ENCODE measurements around the gene TTLL13.

GRCh38 chr15:90227816-90228772 lies 21.3 kb upstream of the TTLL13 start:
- TF ChIP-seq CTCF (IDR thresholded peaks at IDR 0.05 in 2 of 3, conservative IDR thresholded peaks at IDR 0.05 in 1 of 3; ENCODE audit: borderline replicate concordance in 1 of 3, insufficient read depth in 1 of 3, low read depth in 2 of 3, low read length in 2 of 3): no peak
- no peak for TF ChIP-seq ZBTB33 (IDR thresholded peaks at IDR 0.05; ENCODE audit: extremely low read depth, insufficient replicate concordance, low read length)
- TF ChIP-seq ZNF274 (IDR thresholded peaks at IDR 0.05; ENCODE audit: low read depth, low read length): no peak
- no peak for TF ChIP-seq SRF (IDR thresholded peaks at IDR 0.05; ENCODE audit: low read depth)
- no peak for TF ChIP-seq POLR2AphosphoS5 (IDR thresholded peaks at IDR 0.05; ENCODE audit: low read depth, low read length)
- TF ChIP-seq TCF7L2 (IDR thresholded peaks at IDR 0.05; ENCODE audit: borderline replicate concordance, extremely low read depth, insufficient read depth, insufficient read length): no peak
- TF ChIP-seq YY1 (IDR thresholded peaks at IDR 0.05; ENCODE audit: extremely low read depth, insufficient replicate concordance, low read depth, low read length): no peak
- TF ChIP-seq CEBPB (IDR thresholded peaks at IDR 0.05; ENCODE audit: low read depth): no peak
- no peak for TF ChIP-seq CBX3 (IDR thresholded peaks at IDR 0.05; ENCODE audit: low read depth)
- no peak for TF ChIP-seq REST (IDR thresholded peaks at IDR 0.05; ENCODE audit: low read depth)
